Measurements from ENCODE around the gene MGAT4C.

DNA sequence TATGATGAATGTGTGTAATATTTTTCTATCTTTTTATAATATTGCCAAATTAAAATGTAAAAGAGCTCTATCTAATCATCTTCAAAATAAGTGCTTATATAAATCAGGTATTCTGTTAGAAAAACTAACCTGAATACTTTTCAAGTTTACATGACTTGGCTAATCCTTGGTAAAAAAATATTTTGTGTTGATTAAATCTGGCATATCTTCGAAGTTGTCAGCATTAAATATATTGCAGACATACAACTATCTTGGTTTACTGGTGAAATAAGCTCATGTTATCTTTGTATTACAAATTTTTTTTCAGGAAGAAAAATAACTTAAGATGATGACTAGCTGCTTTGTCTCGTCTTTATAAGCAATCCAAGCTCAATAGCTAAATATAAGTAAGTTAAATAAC is 39.6 kb downstream of the MGAT4C start:
- TF ChIP-seq, protein P1, sequence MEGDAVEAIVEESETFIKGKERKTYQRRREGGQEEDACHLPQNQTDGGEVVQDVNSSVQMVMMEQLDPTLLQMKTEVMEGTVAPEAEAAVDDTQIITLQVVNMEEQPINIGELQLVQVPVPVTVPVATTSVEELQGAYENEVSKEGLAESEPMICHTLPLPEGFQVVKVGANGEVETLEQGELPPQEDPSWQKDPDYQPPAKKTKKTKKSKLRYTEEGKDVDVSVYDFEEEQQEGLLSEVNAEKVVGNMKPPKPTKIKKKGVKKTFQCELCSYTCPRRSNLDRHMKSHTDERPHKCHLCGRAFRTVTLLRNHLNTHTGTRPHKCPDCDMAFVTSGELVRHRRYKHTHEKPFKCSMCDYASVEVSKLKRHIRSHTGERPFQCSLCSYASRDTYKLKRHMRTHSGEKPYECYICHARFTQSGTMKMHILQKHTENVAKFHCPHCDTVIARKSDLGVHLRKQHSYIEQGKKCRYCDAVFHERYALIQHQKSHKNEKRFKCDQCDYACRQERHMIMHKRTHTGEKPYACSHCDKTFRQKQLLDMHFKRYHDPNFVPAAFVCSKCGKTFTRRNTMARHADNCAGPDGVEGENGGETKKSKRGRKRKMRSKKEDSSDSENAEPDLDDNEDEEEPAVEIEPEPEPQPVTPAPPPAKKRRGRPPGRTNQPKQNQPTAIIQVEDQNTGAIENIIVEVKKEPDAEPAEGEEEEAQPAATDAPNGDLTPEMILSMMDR (conservative IDR thresholded peaks at IDR 0.05; ENCODE audit: low read depth, low read length): no peak
- no peak for TF ChIP-seq EZH2phosphoT487 (IDR thresholded peaks at IDR 0.05; ENCODE audit: borderline replicate concordance, low read length)
- TF ChIP-seq EZH2 (IDR thresholded peaks at IDR 0.05; ENCODE audit: low read length, unreplicated experiment): no peak

Measured in PC-3 (cell line).